GM12864 (cell line): Measurements from ENCODE around the gene PALD1.
"Not testable (repeated sequence)": the region's sequence is repeated elsewhere in the genome, so short reads cannot be mapped to it uniquely, and the experiment has no call there.

Experiments used
- DNase-seq: peaks from one replicate; pipeline ENCODE4 v3.0.0-alpha.2; 2011; ENCODE audit warnings: low read depth
- H3K4me3 ChIP-seq: 2 replicates; pipeline ENCODE4 v1.5.1; 2011; ENCODE audit warnings: mild to moderate bottlenecking, low read depth, low read length, control low read depth
- TF ChIP-seq, protein P1 (sequence below): IDR thresholded peaks from 2 replicates; pipeline ENCODE4 v1.5.1; 2011; ENCODE audit warnings: low read depth, mild to moderate bottlenecking, moderate library complexity, low read length, control low read depth, inconsistent platforms; ENCODE audit errors: missing control alignments

PALD1 gene

GRCh38 chr10:70482982-70483760 lies 4.6 kb downstream of the PALD1 start:
- TF ChIP-seq, protein P1, sequence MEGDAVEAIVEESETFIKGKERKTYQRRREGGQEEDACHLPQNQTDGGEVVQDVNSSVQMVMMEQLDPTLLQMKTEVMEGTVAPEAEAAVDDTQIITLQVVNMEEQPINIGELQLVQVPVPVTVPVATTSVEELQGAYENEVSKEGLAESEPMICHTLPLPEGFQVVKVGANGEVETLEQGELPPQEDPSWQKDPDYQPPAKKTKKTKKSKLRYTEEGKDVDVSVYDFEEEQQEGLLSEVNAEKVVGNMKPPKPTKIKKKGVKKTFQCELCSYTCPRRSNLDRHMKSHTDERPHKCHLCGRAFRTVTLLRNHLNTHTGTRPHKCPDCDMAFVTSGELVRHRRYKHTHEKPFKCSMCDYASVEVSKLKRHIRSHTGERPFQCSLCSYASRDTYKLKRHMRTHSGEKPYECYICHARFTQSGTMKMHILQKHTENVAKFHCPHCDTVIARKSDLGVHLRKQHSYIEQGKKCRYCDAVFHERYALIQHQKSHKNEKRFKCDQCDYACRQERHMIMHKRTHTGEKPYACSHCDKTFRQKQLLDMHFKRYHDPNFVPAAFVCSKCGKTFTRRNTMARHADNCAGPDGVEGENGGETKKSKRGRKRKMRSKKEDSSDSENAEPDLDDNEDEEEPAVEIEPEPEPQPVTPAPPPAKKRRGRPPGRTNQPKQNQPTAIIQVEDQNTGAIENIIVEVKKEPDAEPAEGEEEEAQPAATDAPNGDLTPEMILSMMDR, result no peak
- no peak overlapping the region for H3K4me3 ChIP-seq
- no peak for DNase-seq

DNA sequence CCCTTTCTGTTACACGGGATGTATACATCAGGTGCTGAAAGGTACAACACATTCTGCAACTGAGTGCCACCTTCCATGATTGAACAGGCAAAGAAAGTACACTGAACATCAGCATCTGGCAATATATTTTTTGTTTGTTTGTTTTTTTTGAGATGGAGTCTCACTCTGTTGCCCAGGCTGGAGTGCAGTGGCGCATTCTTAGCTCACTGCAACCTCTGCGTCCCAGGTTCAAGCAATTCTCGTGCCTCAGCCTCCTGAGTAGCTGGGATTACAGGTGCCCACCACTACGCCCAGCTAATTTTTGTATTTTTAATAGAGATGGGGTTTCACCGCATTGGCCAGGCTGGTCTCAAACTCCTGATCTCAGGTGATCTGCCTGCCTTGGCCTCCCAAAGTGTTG lies 5.3 kb downstream of the PALD1 start:
- DNase-seq, H3K4me3 ChIP-seq: not testable (repeated sequence)

DNA sequence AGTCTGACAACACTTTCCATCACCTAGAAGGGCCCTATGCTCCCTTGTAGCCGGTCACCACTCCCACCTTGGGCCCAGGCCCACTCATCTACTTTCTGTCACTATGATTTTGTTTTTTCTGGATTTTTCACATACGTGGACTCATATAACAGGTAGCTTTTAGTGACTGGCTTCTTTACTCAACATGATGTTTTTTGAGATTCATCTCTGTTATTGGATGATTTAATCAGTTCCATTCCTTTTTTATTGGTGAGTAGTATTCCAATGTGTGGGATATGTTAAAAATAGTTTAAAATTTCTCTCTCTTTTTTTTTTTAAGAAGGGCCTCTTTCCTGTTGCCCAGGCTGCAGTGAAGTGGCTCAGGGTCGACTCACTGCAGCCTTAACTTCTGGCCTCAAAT lies 9.3 kb downstream of the PALD1 start:
- TF ChIP-seq, protein P1, result no peak
- DNase-seq, result no peak
- H3K4me3 ChIP-seq, result no peak overlapping the region

DNA sequence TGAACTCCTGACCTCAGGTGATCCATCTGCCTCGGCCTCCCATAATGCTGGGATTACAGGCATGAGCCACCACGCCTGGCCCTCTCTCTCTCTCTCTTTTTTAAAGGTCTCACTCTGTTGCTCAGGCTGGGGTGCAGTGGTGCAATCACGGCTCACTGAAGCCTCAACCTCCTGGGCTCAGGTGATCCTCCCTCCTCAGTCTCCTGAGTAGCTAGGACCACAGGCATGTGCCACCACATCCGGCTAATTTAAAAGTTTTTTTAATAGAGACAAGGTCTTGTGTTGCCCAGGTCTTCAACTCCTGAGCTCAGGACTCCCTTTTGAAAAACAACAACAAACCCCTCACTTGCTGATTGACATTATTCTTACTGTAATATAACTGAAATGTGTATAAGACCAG lies 11.6 kb downstream of the PALD1 start:
- TF ChIP-seq, protein P1, result no peak
- no peak for DNase-seq
- H3K4me3 ChIP-seq, result no peak overlapping the region

- DNase-seq, result no peak
- no peak overlapping the region for H3K4me3 ChIP-seq
- TF ChIP-seq, protein P1, result no peak
Observed at GRCh38 chr10:70491614-70492013, 13.0 kb downstream of the PALD1 start.

GRCh38 chr10:70492786-70493659 lies 14.5 kb downstream of the PALD1 start:
- TF ChIP-seq, protein P1, result no peak
- peak overlapping the region; percentile 19; the same call in 1 of the 2 replicates for H3K4me3 ChIP-seq
- no peak for DNase-seq

- peak overlapping the region; percentile 19 for H3K4me3 ChIP-seq
- DNase-seq, result peak; percentile 77
- TF ChIP-seq, protein P1, result no peak
Observed at GRCh38 chr10:70493660-70494234, 15.2 kb downstream of the PALD1 start.
